Cardiac muscle cell (in vitro differentiated cells and primary cell): ENCODE measurements around the gene BRMS1L. TPM values are rescaled to one million over a fixed set of nuclear protein-coding genes. Genes with fewer than 3 reads are reported as not detected.
"Not testable (repeated sequence)": the region's sequence is repeated elsewhere in the genome, so short reads cannot be mapped to it uniquely, and the experiment has no call there.

ENCODE experiments used
- DNase-seq, 2 donors: peaks; one replicate each; pipeline versions ENCODE4 v3.0.0 to v3.0.0-alpha.2; 2010 to 2017; ENCODE audit warnings: low read depth in 1 of 2, low spot score in 1 of 2
- H3K27ac ChIP-seq: fragments of 200-600 bp; sonication (generic); 2 replicates; pipeline ENCODE4 v1.5.1; 2016
- H3K27me3 ChIP-seq: fragments of 200-600 bp; sonication (generic); 2 replicates; pipeline ENCODE4 v1.6.0; 2016; ENCODE audit warnings: control low read depth
- H3K36me3 ChIP-seq: fragments of 200-600 bp; sonication (generic); 2 replicates; pipeline ENCODE4 v1.5.1; 2016; ENCODE audit warnings: control low read depth
- H3K4me1 ChIP-seq: fragments of 200-600 bp; sonication (generic); 2 replicates; pipeline ENCODE4 v1.8.1; 2017; ENCODE audit warnings: low read depth, mild to moderate bottlenecking, mixed run types
- H3K4me3 ChIP-seq: fragments of 200-600 bp; sonication (generic); 2 replicates; pipeline ENCODE4 v1.5.1; 2016; ENCODE audit warnings: mild to moderate bottlenecking
- H3K9me3 ChIP-seq: fragments of 200-600 bp; sonication (generic); 2 replicates; pipeline ENCODE4 v1.5.1; 2017; ENCODE audit warnings: low read depth, mild to moderate bottlenecking, control low read depth
- polyA plus RNA-seq: library from polyadenylated mRNA; unstranded; fragments of >200 nt; fragmentation: Nextera tagmentation; extraction: Ambion mirVana; gene quantifications from 2 replicates; pipeline ENCODE4 v1.2.1, GENCODE V29; 2016
- total RNA-seq: library from RNA; depleted of rRNA; stranded (reverse); fragments of >200 nt; gene quantifications from 2 replicates; pipeline ENCODE4 v1.2.3, GENCODE V29; 2016
- TF ChIP-seq, protein P1 (sequence below): IDR thresholded peaks from 2 replicates; pipeline ENCODE4 v1.5.1; 2012; ENCODE audit warnings: low read depth, mild to moderate bottlenecking, low read length

Gene BRMS1L
- total and polyA plus RNA-seq, 2 experiments from 2014 or later, result 7.0 to 18.5 TPM

GRCh38 chr14:35808638-35809563, 17.2 kb upstream of the BRMS1L start, which contains the start of gene RALGAPA1:
RALGAPA1 (minus strand) TSS chr14:35809295; CDS start chr14:35808835, 460 bp downstream.
- H3K4me1 ChIP-seq, result peaks cover 14% of the 10 kb centered on the region
- peak within 1 kb of the TSS; percentile 56 for H3K4me3 ChIP-seq
- H3K27me3 ChIP-seq, H3K9me3 ChIP-seq, H3K36me3 ChIP-seq: not testable (repeated sequence)
- TF ChIP-seq, protein P1, sequence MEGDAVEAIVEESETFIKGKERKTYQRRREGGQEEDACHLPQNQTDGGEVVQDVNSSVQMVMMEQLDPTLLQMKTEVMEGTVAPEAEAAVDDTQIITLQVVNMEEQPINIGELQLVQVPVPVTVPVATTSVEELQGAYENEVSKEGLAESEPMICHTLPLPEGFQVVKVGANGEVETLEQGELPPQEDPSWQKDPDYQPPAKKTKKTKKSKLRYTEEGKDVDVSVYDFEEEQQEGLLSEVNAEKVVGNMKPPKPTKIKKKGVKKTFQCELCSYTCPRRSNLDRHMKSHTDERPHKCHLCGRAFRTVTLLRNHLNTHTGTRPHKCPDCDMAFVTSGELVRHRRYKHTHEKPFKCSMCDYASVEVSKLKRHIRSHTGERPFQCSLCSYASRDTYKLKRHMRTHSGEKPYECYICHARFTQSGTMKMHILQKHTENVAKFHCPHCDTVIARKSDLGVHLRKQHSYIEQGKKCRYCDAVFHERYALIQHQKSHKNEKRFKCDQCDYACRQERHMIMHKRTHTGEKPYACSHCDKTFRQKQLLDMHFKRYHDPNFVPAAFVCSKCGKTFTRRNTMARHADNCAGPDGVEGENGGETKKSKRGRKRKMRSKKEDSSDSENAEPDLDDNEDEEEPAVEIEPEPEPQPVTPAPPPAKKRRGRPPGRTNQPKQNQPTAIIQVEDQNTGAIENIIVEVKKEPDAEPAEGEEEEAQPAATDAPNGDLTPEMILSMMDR, result peak; percentile 51
- peak; percentile 94 to 99 for DNase-seq
- peak within 1 kb of the TSS; percentile 90 for H3K27ac ChIP-seq

GRCh38 chr14:35809597-35809996, 16.5 kb upstream of the BRMS1L start:
- Histone ChIP-seq H3K27ac (peak overlapping the region; percentile 90), H3K36me3 (no peaks in the 10 kb centered on the region), H3K27me3 (no peaks in the 10 kb centered on the region), H3K9me3 (no peaks in the 10 kb centered on the region), H3K4me1 (peaks cover 14% of the 10 kb centered on the region), H3K4me3 (peak overlapping the region; percentile 56)
- TF ChIP-seq, protein P1, result no peak
- DNase-seq, result no peak

- DNase-seq, result no peak
- Histone ChIP-seq H3K36me3 (no peaks in the 10 kb centered on the region), H3K4me3 (no peak overlapping the region), H3K9me3 (no peaks in the 10 kb centered on the region), H3K27me3 (no peaks in the 10 kb centered on the region), H3K4me1 (peaks cover 14% of the 10 kb centered on the region), H3K27ac (no peak overlapping the region)
- TF ChIP-seq, protein P1, result no peak
Observed at GRCh38 chr14:35810963-35811362, 15.2 kb upstream of the BRMS1L start.

GRCh38 chr14:35814371-35815005, 11.7 kb upstream of the BRMS1L start:
- peak; percentile 64 to 75 for DNase-seq
- Histone ChIP-seq H3K27me3 (no peaks in the 10 kb centered on the region), H3K9me3 (no peaks in the 10 kb centered on the region)

GRCh38 chr14:35818346-35819115, 7.6 kb upstream of the BRMS1L start:
- no peaks in the 10 kb centered on the region for H3K4me1 ChIP-seq
- H3K36me3 ChIP-seq, result no peaks in the 10 kb centered on the region
- H3K9me3 ChIP-seq, result no peaks in the 10 kb centered on the region
- H3K4me3 ChIP-seq, result no peak overlapping the region
- DNase-seq, result peak; percentile 50 to 61
- H3K27me3 ChIP-seq, result no peaks in the 10 kb centered on the region
- H3K27ac ChIP-seq, result no peak overlapping the region
- TF ChIP-seq, protein P1, result peak; percentile 62

More at GRCh38 chr14:35814371-35815005, 11.7 kb upstream of the BRMS1L start:
- TF ChIP-seq, protein P1, result peak; percentile 85
- H3K4me1 ChIP-seq, result no peaks in the 10 kb centered on the region
- H3K4me3 ChIP-seq, result no peak overlapping the region
- no peaks in the 10 kb centered on the region for H3K36me3 ChIP-seq
- no peak overlapping the region for H3K27ac ChIP-seq
